Measurements from ENCODE around the gene MX2.
"Not testable (repeated sequence)": the region's sequence is repeated elsewhere in the genome, so short reads cannot be mapped to it uniquely, and the experiment has no call there.

The MX2 gene

DNA sequence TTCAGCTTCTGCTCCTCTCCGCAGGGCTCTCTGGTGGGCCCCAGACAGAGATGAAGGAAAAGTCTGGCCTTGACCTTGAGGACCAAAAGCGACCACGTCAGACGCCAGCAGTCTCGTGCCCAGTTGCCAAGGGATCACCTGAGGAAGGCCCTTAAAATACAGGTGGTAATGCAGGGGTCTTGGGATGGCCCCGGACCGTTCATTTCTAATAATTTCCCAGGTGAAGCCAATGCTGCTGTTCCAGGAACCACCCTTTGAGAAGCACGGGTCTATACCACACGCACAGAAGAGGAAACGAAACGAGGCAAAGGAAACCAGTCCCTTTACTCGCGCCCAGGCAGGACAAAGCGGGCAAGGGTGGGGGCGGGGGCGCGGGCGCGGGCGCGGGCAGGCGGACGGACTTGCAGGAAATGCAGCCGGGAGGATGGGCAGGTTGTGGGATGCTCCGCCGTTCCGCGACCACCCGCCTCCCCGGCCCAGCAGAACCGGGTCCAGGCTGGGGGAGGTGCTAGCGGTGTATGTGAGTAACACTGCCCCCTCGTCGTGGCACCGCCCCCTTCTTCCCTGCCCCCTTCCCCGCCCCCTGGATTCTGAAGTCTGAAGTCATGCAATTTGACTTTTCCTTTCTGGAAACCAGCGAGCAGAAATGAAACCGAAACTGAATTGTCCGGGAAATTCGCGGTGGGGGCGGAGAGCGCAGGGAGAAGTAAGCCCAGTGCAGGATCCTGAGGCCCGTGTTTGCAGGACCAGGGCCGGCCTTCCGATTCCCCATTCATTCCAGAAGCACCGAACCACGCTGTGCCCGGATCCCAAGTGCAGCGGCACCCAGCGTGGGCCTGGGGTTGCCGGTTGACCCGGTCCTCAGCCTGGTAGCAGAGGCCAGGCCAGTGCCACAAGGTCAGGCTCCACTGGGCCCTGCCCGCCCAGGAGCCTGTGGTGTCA is 58.4 kb downstream of the MX2 start:
- DNase-seq, result peak; percentile 27 to 40

DNA sequence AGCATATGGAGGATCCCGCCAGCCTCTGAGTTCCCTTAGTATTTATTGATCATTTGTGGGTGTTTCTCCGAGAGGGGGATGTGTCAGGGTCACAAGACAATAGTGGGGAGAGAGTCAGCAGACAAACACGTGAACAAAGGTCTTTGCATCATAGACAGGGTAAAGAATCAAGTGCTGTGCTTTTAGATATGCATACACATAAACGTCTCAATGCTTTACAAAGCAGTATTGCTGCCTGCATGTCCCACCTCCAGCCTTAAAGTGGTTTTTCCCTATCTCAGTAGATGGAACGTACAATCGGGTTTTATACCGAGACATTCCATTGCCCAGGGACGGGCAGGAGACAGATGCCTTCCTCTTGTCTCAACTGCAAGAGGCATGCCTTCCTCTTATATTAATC is 59.2 kb downstream of the MX2 start:
- DNase-seq, result not testable (repeated sequence)

DNA sequence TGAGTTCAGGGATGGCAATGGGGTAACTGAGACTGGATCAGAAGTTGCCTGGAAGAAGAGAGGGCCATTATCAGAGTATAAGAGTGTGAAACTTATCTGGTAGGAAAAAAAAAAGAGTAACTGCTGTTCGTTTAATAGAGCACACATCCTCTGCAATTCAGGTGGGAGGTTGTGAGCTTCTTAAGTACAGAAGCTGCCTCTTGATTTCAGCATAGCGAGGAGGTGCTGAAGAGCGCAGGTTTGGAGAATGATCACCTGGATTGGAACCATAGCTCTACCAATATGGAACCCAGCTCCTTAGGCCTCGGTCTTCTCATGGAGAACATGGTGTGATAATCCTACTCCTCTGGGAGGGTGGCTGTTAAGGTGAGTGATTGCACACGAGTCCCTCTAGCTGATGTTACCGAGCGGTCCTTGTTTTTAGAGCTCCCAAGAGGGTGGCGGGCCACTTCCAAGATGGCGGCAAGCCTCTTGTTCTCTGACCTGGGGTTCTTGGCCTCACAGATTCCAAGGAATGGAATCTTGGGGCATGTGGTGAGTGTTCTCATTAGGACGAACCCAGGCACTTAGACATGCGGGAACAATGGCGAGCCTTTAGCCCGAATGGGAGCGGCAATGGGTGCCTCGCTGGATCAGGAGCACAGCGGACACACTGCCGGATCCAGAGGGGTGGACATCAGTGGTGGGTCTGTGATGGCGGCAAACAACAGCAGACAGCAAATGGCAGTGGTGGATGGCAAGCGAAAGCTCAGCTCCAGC is 60.9 kb downstream of the MX2 start:
- no peak for DNase-seq

DNA sequence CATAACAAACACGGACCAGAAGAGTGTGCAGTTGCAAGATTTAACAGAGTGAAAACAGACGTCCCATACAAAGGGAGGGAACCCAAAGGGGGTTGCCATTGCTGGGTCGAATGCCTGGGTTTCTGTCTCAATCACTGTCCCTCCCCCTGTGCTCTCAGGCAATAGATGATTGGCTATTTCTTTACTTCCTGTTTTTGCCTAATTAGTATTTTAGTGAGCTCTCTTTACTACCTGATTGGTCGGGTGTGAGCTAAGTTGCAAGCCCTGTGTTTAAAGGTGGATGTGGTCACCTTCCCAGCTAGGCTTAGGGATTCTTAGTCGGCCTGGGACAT is 61.4 kb downstream of the MX2 start:
- not testable (repeated sequence) for DNase-seq

DNA sequence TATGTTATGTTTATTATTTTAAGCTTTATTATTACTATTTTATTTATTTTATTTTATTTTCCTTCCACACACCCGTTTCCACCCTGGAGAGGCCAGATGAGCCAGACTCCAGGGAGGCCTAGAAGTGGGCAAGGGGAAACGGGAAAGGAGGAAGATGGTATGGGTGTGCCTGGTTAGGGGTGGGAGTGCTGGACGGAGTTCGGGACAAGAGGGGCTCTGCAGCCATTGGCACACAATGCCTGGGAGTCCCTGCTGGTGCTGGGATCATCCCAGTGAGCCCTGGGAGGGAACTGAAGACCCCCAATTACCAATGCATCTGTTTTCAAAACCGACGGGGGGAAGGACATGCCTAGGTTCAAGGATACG is 63.7 kb downstream of the MX2 start:
- no peak for DNase-seq

DNA sequence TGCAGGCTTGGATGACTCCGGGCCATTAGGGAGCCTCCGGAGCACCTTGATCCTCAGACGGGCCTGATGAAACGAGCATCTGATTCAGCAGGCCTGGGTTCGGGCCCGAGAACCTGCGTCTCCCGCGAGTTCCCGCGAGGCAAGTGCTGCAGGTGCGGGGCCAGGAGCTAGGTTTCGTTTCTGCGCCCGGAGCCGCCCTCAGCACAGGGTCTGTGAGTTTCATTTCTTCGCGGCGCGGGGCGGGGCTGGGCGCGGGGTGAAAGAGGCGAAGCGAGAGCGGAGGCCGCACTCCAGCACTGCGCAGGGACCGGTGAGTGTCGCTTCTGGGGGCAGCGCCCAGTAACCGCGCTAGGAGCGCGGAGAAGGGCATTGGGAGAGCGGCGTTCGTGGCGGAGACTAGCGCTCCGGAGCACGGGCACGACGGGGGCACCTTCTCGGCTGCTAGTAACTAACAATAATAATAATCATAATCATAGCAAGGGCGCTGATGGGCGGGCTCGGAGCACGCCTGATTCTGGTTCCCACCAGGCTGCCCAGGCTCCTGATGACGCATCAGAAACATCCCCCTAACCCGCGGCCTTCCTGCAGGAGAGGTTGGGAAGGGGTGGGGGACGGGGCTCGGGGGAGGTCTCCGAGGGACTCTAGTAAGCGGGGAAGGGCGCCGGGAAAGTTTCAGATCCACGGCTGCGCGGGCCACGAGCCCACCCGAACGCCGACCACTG is 64.3 kb downstream of the MX2 start, which contains the start of gene MX1:
Gene MX1 (plus strand): TSS at position 286 of the 722 bp plus-strand sequence. CDS start 5,832 bp downstream, outside the sequence.
- DNase-seq, result no peak

DNA sequence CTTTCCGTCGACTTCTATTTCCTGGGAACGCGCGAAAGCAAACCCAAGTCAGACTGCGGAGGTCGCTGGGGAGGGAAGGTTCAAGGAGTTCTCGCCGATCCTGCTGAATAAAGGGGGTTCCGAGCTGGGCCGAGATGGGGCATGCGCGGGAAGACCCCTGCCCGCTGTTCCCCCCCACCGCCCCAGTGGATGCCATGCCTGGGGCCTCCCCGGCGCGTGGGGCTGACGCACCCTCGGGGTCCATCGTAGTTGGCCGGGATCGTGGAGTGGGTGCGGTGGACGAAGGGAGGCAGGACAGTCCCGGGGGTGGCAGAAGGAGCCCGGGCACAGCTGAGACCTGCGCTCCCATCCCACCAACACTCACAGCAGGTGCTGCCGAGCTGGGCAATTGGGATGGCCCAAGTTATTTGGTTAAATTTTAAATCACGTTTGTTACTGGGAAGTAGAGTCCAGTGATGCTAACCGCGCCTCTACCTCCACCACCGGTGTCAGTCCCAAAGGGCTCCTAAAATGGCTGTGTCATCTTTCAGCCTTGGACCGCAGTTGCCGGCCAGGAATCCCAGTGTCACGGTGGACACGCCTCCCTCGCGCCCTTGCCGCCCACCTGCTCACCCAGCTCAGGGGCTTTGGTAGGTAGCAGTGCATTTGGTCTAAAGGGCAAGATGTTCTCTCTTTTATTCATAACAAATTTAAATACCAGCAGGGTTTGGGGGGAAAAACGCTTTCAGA is 65.0 kb downstream of the MX2 start:
- no peak for DNase-seq

DNA sequence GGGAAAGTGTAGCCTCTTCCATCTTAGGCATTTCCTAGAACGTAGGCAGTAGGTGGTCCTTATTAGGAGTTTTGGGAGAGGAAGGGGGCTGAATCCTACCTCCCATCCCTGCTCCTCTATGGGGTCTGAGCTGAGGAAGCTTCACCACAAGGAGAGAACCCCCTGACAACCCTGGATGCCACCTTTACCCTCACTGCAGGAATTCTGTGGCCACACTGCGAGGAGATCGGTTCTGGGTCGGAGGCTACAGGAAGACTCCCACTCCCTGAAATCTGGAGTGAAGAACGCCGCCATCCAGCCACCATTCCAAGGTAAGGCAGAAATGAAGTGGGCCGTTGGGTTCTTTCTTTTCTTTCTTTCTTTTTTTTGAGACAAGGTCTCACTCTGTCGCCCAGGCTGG is 65.7 kb downstream of the MX2 start:
- no peak for DNase-seq

DNA sequence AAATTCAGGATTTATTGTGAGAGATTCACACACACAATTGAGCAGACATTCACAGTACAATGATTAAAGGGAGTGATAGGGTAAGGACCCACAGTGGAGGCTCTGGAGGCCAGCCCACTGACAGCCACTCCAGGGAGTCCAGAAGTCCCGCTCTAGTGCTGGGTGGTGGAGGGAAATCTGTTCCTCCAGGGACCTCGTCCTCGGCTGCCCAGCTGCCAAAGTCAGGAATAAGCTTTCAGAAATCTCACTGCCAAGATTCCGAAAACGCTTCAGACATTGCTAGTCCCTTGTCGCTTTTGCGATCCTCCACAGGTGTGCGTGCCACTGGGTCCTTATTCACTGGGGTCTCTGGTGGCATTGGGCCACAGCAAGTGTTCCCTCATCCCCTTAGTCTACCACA is 66.5 kb downstream of the MX2 start:
- DNase-seq, result no peak

DNA sequence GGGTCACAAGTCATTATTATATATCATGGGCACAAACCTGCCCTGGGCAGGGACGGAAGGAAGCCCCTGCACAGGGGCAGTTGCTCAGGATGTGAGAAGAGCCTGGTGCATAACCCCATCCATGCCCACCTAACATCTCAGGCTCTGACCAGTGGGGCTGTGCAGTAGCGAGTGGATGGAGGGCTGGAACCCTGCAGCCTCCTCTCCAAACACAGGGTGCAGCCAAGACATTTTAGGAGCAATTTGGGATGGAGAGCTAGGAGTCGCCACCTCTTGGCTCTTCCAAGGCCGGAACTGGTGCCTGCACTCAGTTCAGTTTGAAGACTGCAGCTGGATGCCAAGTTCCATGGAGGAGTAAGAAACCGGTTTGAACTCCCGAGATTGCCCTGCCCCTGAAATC is 67.0 kb downstream of the MX2 start:
- DNase-seq, result no peak

DNA sequence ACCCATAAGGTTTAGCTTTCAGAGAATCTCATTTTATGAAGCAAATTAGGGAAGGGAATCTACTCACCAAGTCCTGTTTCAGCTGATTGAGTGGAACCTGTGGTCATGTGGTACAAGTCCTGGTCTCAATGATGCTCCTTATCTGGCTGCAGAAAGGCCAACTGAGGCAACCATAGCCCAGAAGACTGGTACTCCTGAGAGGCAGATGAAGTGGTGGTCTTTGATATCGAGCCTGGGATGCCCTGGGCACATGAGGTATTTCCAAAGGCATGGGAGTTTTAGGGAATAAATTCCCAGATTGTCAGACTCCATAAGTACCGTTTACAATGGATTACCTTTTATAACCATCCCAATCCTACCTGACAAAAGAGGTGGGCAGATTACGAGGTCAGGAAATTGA is 67.5 kb downstream of the MX2 start:
- DNase-seq, result no peak

DNA sequence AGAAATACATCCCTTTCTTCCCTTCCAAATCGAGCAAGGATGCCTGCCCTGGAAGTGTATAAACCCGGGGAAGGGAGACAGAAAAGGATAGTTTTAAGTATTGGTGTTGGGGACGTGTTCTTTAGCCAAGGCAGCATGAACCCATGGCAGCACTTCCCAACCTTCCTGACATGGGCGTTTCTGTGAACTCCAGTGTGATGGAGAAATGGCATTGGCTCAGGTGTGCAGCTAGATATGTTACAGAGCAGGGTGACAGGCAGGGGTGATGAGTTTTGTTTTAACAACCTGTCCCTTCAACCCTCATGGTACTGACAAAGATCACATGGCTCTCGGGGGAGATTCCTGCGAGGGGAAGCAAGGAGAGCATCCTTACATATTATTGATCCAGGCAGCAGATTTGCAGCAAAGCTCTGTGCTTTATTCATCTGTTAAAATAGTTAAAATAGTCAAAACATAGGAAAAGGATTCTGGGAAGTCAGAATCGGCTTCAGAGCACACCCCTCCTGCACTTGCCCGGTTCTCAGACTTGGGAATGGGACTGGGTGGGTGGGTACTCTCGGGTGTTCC is 68.2 kb downstream of the MX2 start:
- DNase-seq, result no peak

DNA sequence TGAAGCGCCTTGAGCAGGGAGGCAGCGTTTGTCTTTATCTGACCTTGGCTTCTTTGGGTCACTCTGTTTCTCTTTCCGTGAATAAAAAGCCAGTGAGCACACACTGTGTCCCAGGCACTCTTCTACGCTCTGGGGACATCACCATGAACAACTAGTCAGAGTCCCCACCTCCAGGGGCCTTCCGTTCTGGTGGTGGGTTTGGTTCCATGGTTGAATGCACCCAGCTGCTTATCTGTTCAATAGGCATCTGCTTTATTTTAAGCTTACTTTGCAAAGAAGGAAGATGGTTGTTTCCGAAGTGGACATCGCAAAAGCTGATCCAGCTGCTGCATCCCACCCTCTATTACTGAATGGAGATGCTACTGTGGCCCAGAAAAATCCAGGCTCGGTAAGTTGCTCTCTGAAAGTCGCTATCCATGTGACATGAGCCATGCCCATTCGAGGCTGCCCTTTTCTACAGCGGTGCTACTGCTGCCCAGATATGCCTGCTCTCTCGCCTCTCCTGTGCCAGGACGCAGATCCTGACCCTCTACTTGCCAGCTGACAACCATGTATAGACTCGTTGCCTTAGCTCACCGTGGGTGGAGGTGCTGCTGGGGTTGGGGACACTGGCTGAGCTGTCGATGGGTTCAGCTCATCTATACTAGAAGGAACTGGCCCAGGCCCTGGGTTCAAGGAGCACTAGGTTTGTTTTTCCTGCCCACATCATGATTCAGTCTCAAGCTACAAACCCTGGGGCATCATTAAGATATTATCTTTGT is 70.1 kb downstream of the MX2 start:
- no peak for DNase-seq

DNA sequence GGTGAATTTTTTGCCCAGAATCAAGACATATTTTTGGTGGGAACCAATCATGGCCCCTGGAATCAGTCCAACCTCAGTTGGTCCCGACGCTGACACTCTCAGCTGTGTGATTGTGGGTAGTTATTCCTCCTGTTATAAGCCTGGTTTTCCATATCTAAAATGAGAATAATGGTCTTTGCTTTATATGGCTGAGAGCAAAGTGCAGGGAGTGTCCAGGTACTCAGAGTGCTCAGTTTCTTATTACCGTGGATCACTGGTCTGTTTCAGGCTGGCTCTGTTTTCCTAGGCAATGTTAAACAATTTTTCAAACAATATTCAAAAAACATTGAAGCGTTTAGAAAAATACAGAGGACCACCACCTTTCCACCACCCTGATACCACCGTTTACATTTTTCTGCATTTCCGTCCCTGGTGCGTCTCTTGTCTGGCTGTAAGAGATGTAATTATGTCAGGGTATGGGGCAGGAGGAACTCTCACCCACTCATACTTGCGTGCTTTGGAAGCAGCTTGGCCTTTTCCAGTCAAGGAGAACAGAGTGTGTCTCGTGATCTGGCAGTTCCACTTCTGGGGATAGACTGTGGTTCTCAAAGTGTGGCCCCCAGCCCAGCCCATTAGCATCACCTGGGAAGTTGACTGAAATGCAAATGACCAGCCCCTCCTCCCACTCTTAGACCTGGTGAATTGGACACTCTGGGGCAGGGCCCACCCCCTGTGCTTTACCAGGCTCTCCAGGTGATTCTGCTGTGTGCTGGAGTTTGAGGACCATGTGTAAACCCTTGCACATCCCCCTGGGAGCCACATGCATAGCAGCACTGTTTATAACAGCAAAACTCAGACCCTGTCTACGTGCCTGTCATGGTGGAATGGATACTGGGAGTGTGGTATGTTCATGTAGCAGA is 71.0 kb downstream of the MX2 start:
- DNase-seq, result no peak

DNA sequence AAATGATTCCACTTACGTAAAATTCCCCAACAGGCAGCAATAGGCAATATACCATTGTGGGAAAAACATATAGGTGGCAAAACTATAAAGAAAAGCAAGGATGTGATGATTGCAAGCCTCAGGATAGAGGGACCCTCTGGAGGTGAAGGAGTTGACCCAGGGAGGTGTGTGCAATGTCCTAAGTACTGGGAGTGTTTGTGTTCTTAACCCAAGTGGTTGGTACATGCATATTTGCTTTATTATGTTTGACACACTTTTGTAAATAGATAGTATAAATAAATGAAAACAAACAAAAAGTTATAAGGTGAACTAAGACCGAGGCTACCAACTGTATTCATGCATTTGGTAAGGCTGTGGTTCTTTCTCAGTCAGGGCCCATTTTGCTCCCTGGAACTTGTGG is 71.7 kb downstream of the MX2 start:
- DNase-seq, result no peak

DNA sequence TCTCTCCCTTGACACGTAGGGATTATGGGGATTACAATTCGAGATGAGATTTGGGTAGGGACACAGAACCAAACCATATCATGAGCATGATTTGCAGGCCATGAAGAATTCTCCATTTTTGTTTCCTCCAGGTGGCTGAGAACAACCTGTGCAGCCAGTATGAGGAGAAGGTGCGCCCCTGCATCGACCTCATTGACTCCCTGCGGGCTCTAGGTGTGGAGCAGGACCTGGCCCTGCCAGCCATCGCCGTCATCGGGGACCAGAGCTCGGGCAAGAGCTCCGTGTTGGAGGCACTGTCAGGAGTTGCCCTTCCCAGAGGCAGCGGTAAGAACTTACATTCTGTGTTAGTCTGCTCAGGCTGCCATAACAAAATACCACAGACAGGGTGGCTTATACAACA is 73.9 kb downstream of the MX2 start:
- DNase-seq, result no peak

DNA sequence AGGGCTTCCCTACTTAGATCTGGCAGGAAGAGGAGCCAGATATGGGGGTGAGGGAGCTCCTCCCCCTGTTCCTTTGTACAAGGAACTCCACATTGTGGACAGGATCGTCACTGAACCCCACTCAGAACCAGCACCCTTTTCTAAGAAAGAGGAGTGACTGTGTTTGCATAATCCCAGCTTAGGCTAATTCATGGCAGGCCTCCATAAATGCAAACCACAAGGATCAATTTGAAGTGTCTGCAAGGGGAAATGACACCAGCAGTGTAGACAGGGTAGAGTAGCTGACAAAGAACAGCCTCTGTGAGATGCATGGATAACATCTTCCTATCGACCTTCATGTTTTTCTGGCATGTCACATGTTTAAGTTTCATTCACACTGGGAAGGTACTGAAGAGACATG is 75.9 kb downstream of the MX2 start:
- no peak for DNase-seq

DNA sequence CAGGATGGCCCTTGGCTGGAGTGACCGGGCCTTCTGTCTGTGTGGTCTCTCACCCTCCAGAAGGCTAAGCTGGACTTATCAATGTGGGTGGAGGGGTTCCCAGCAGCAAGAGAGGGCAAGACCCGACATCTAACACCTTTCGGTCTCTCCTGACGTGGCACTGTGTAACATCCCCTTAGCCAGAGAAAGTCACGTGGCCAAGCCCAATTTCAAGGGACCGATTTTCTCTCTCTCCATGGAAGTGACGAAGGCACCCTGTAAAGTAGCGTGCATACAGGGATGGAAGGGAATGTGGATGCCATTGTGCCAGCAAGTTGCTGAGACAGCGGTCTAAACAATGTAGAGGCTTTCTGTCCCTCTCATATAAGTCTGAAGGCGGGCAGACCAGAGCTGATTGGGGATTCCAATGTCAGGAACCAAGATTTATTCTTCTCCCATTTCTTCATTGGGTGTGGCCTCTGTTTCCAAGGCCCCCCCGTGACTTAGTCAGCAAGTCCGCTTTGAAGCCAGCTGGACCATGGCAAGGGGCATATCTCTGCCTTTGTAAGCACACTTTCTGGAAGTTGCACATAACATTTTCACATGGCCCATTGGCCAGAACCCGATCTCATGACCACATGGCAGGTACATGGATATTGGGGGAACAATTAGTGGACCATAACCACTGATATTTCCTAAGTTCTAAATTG is 76.7 kb downstream of the MX2 start:
- no peak for DNase-seq

DNA sequence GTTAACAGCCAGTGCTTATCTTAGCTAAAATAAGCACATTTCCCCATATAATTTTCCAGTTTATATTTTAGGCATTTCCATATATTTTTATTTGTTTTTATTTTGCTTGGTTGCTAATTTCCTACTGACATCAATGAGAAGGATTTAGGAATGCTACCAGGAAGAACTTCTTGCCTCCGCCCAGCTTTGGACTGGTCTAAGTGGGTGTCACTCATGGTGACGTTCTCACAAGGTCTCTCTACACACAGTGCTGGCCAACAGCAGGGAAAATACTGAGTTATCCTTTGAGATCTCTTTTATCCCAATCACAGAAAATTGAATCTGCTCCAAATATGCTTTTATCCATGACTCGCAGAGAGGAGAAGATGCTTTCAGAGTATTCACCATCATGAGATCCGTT is 77.4 kb downstream of the MX2 start:
- no peak for DNase-seq

DNA sequence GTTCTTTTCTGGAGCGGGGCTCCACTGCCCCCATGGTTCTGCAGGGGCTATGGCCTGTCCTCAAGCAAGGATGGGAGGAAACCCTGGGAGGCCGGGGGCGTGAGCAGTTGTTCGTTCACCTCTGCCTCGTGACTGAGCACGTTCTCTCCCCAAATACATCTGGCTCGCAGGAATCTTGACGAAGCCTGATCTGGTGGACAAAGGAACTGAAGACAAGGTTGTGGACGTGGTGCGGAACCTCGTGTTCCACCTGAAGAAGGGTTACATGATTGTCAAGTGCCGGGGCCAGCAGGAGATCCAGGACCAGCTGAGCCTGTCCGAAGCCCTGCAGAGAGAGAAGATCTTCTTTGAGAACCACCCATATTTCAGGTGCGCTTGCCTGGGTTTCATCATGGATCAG is 79.7 kb downstream of the MX2 start:
- DNase-seq, result no peak
